A549 (cell line): Measurements from ENCODE around the gene MUC5AC. TPM values are rescaled to one million over a fixed set of nuclear protein-coding genes. Genes with fewer than 3 reads are reported as not detected.

Source experiments
- ATAC-seq, 2 experiments: fragments of 200-7000 bp in 1 of 2; fragments of >200 bp in 1 of 2; cut with Nextera tagmentation in 1 of 2; cut with Tn5 transposase in 1 of 2; 3 replicates each; pipeline versions ENCODE4 v1.8.0 to v1.9.1; 2018 to 2020; ENCODE audit warnings: mild to moderate bottlenecking in 1 of 2, moderate library complexity in 1 of 2
- CTCF ChIA-PET: fragments of 300-600 bp; sonication (Branson Sonifier 250); formaldehyde crosslinking; extraction: SDS; loops from one replicate; lab custom pipeline; 2021; ENCODE audit warnings: antibody characterized with exemption, inconsistent platforms; lab: Yijun Ruan, JAX
- POLR2A ChIA-PET: fragments of 350-600 bp; formaldehyde crosslinking; extraction: SDS; loops from one replicate; lab custom pipeline; 2021; ENCODE audit warnings: antibody characterized with exemption, inconsistent platforms; lab: Yijun Ruan, JAX
- DNase-seq, 2 experiments: peaks; one replicate each; pipeline versions ENCODE4 v3.0.0 to v3.0.0-alpha.2; 2011 to 2016; ENCODE audit warnings: low read depth in 1 of 2, low spot score in 1 of 2
- FAIRE-seq: peaks from 2 replicates; lab custom pipeline; 2011; peaks lifted over from hg19 to GRCh38; lab: Jason Lieb, UNC
- H3K27ac ChIP-seq, 2 experiments: fragments of >200 bp; sonication (Bioruptor Twin); formaldehyde crosslinking; 3 replicates each; pipeline ENCODE4 v1.5.1; 2016 to 2017
- H3K4me1 ChIP-seq: fragments of >200 bp; sonication (Bioruptor Twin); formaldehyde crosslinking; 3 replicates; pipeline ENCODE4 v1.6.1; 2016
- H3K4me2 ChIP-seq: fragments of >200 bp; sonication (Bioruptor Twin); formaldehyde crosslinking; 3 replicates; pipeline ENCODE4 v1.6.1; 2016
- H3K4me3 ChIP-seq: fragments of >200 bp; sonication (Bioruptor Twin); formaldehyde crosslinking; 3 replicates; pipeline ENCODE4 v1.5.1; 2016
- H3K9me3 ChIP-seq: fragments of >200 bp; sonication (Bioruptor Twin); formaldehyde crosslinking; 3 replicates; pipeline ENCODE4 v1.6.1; 2016
- CHD4 ChIP-seq: fragments of 200-600 bp; sonication (generic); IDR thresholded peaks from 2 replicates; pipeline ENCODE4 v1.6.1; 2016; ENCODE audit warnings: antibody characterized with exemption, mild to moderate bottlenecking, borderline replicate concordance
- EHMT2 ChIP-seq: fragments of 200-600 bp; sonication (generic); IDR thresholded peaks from 2 replicates; pipeline ENCODE4 v1.6.1; 2016; ENCODE audit warnings: antibody characterized with exemption, low read depth, mild to moderate bottlenecking, moderate library complexity
- EP300 ChIP-seq, 2 experiments: fragments of >200 bp; sonication (Bioruptor Twin); formaldehyde crosslinking; IDR thresholded peaks; 2 replicates in 1 of 2; 3 replicates in 1 of 2; pipeline ENCODE4 v1.6.1; 2016 to 2017
- ESRRA ChIP-seq: fragments of 150-350 bp; IDR thresholded peaks from 2 replicates; pipeline ENCODE4 v1.6.1; 2014; ENCODE audit warnings: mild to moderate bottlenecking, low read length, borderline replicate concordance
- FOSB ChIP-seq: fragments of 250-450 bp; sonication (Bioruptor Pico); IDR thresholded peaks from 2 replicates; pipeline ENCODE4 v1.5.0; 2020; ENCODE audit warnings: mild to moderate bottlenecking, moderate library complexity
- HES2 ChIP-seq: fragments of >200 bp; sonication (Bioruptor Twin); formaldehyde crosslinking; IDR thresholded peaks from 2 replicates; pipeline ENCODE4 v1.6.1; 2016
- HEYL ChIP-seq: fragments of 250-450 bp; sonication (Bioruptor Pico); IDR thresholded peaks from 2 replicates; pipeline ENCODE4 v1.8.0; 2021; ENCODE audit warnings: mild to moderate bottlenecking, moderate library complexity
- HOXB13 ChIP-seq: fragments of 250-450 bp; sonication (Bioruptor Pico); IDR thresholded peaks from 2 replicates; pipeline ENCODE4 v1.5.0; 2020; ENCODE audit warnings: low read depth, mild to moderate bottlenecking, moderate library complexity
- KDM1A ChIP-seq: fragments of 200-600 bp; sonication (generic); IDR thresholded peaks from 2 replicates; pipeline ENCODE4 v1.6.1; 2016; ENCODE audit warnings: low read depth, mild to moderate bottlenecking
- KDM5A ChIP-seq: fragments of 200-600 bp; sonication (generic); IDR thresholded peaks from 2 replicates; pipeline ENCODE4 v1.6.1; 2016; ENCODE audit warnings: antibody characterized with exemption, mild to moderate bottlenecking
- MAFK ChIP-seq: fragments of 450-650 bp; IDR thresholded peaks from 2 replicates; pipeline ENCODE4 v1.6.1; 2014; ENCODE audit not compliant: partially characterized antibody
- MAZ ChIP-seq: fragments of 150-350 bp; IDR thresholded peaks from 2 replicates; pipeline ENCODE4 v1.6.1; 2014; ENCODE audit warnings: antibody characterized with exemption, low read depth, low read length, borderline replicate concordance
- NFE2L2 ChIP-seq: fragments of 150-350 bp; conservative IDR thresholded peaks from 2 replicates; pipeline ENCODE4 v1.6.1; 2014; ENCODE audit warnings: low read length
- PHF8 ChIP-seq: fragments of 200-600 bp; sonication (generic); IDR thresholded peaks from 2 replicates; pipeline ENCODE4 v1.6.1; 2016; ENCODE audit warnings: low read depth, mild to moderate bottlenecking, antibody characterized with exemption, moderate library complexity, borderline replicate concordance
- POLR2A ChIP-seq: IDR thresholded peaks from 2 replicates; pipeline ENCODE4 v1.6.1; 2012; ENCODE audit warnings: mild to moderate bottlenecking, low read length
- POLR2AphosphoS2 ChIP-seq: conservative IDR thresholded peaks from 2 replicates; pipeline ENCODE4 v1.6.1; 2012; ENCODE audit warnings: low read length, improper control_type of control experiment, inconsistent platforms
- RAD21 ChIP-seq, 2 experiments: fragments of >200 bp in 1 of 2; sonication (Bioruptor Twin) in 1 of 2; formaldehyde crosslinking in 1 of 2; IDR thresholded peaks in 1 of 2; conservative IDR thresholded peaks in 1 of 2; 2 replicates in 1 of 2; 3 replicates in 1 of 2; pipeline ENCODE4 v1.6.1; 2012 to 2018; ENCODE audit warnings: inconsistent platforms in 1 of 2
- TFCP2L1 ChIP-seq: fragments of 250-450 bp; sonication (Bioruptor Pico); IDR thresholded peaks from 2 replicates; pipeline ENCODE4 v1.5.0; 2021; ENCODE audit warnings: mild to moderate bottlenecking
- TP53 ChIP-seq: fragments of 250-450 bp; sonication (Bioruptor Pico); IDR thresholded peaks from 2 replicates; pipeline ENCODE4 v1.5.0; 2021; ENCODE audit warnings: mild to moderate bottlenecking, moderate library complexity
- ZNF302 ChIP-seq: fragments of 250-450 bp; sonication (Bioruptor Pico); IDR thresholded peaks from 2 replicates; pipeline ENCODE4 v1.9.0; 2021; ENCODE audit warnings: inconsistent platforms, mild to moderate bottlenecking, moderate library complexity
- WGBS: methylation state at CpG from one replicate; pipeline ENCODE4 v1.1.6; 2017; ENCODE audit errors: missing lambda C conversion rate; 5-methylcytosine and 5-hydroxymethylcytosine counted together
- polyA plus RNA-seq, 4 experiments: library from polyadenylated mRNA; depleted of rRNA in 3 of 4; stranded (reverse); fragments of >200 nt; fragmentation: RNase III in 1 of 4; extraction: RNeasy Plus Mini Kit Qiagen cat#74134 plus additional on column Dnase treatment in 1 of 4; gene quantifications; 2 replicates in 3 of 4; 3 replicates in 1 of 4; pipeline ENCODE4 v1.2.3, GENCODE V29; 2011 to 2017
- TF ChIP-seq, protein P1 (sequence below): IDR thresholded peaks from 2 replicates; pipeline ENCODE4 v1.6.1; 2012

MUC5AC gene
- polyA plus RNA-seq, 2 of the 4 experiments (the other 2 are of a cell fraction): 0.18 to 7.4 TPM

DNA sequence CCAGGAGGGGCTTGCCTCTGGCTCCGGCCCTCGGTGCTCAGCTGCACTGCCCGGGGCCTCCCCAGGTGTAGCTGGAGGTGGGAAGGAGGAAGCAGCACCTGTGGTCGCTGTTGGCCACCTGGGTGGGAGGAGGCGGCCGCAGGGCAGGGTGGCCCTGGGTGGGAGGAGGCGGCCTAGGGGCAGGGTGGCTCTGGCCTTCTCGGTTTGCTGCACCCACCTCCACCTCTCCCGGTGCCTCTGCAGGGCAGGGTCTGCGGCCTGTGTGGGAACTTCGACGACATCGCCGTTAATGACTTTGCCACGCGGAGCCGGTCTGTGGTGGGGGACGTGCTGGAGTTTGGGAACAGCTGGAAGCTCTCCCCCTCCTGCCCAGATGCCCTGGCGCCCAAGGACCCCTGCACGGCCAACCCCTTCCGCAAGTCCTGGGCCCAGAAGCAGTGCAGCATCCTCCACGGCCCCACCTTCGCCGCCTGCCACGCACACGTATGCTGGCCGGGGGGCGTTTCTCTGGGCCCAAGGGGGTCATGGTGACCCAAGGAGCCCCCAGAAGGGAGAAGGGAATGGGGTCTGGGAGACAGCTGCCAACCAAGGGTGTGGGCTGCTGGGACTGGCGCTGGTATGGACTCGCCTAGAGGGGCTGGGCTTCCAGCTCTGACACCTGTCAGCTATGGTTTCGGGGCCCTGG lies 20.6 kb downstream of the MUC5AC start:
- no peak overlapping the region for H3K4me2 ChIP-seq
- no peak overlapping the region for H3K4me3 ChIP-seq
- no peak overlapping the region for H3K27ac ChIP-seq
- WGBS: 91% methylated on average over 22 of the region's 31 CpGs
- TF ChIP-seq FOSB (CRISPR knock-in tag) (no peak), TFCP2L1 (CRISPR knock-in tag) (no peak), KDM5A (no peak), POLR2AphosphoS2 (no peak)
- H3K4me1 ChIP-seq: no peaks in the 10 kb centered on the region
- DNase-seq: no peak
- ChIA-PET POLR2A (no interaction called here), CTCF (interaction anchor here (0.6 kb wide), 1 partner anchor 130 kb away, joined by 4 read pairs; no protein-coding TSS in a partner anchor)
- H3K9me3 ChIP-seq: no peaks in the 10 kb centered on the region
- ATAC-seq: no peak
- no peak for FAIRE-seq

DNA sequence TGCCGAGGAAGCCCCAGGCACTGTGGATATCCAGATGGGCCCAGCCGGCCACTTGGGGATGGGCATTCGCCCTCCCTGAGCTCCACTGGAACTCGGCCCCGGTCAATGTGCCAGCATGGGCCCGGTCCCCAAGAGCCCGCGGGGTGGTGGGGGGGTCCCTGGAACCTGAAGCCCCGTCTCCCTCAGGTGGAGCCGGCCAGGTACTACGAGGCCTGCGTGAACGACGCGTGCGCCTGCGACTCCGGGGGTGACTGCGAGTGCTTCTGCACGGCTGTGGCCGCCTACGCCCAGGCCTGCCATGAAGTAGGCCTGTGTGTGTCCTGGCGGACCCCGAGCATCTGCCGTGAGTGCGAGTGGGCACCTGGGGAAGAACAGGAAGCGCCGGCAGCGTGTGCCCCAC lies 21.2 kb downstream of the MUC5AC start:
- 94% methylated on average over 16 of the region's 29 CpGs for WGBS
- TF ChIP-seq ZNF302 (CRISPR knock-in tag) (no peak), POLR2A (no peak), MAFK (no peak), RAD21 (conservative IDR thresholded peaks at IDR 0.05 in 1 of 2, IDR thresholded peaks at IDR 0.05 in 1 of 2) (no peak), FOSB (CRISPR knock-in tag) (no peak), NFE2L2 (no peak), HES2 (no peak)
- TF ChIP-seq, protein P1, sequence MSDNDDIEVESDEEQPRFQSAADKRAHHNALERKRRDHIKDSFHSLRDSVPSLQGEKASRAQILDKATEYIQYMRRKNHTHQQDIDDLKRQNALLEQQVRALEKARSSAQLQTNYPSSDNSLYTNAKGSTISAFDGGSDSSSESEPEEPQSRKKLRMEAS: no peak
- ATAC-seq (no peak), DNase-seq (no peak), FAIRE-seq (no peak)
- ChIA-PET CTCF (interaction anchor here (0.9 kb wide), 1 partner anchor 61 kb away, joined by 3 read pairs; no protein-coding TSS in a partner anchor), POLR2A (no interaction called here)
- H3K4me3 ChIP-seq: no peak overlapping the region
- no peak overlapping the region for H3K4me2 ChIP-seq
- no peaks in the 10 kb centered on the region for H3K9me3 ChIP-seq
- no peaks in the 10 kb centered on the region for H3K4me1 ChIP-seq
- H3K27ac ChIP-seq: no peak overlapping the region

- ChIA-PET POLR2A (no interaction called here), CTCF (interaction anchor here (0.9 kb wide), 1 partner anchor 62 kb away, joined by 3 read pairs; no protein-coding TSS in a partner anchor)
- Histone ChIP-seq H3K27ac (no peak overlapping the region), H3K4me1 (no peaks in the 10 kb centered on the region), H3K4me3 (no peak overlapping the region), H3K9me3 (no peaks in the 10 kb centered on the region), H3K4me2 (no peak overlapping the region)
- no peak for FAIRE-seq
- no peak for DNase-seq
- ATAC-seq: no peak
- TF ChIP-seq EP300 (IDR thresholded peaks at IDR 0.05) (no peak), MAZ (no peak), HOXB13 (CRISPR knock-in tag) (no peak), KDM1A (no peak), CHD4 (no peak), TP53 (CRISPR knock-in tag) (no peak), HEYL (CRISPR knock-in tag) (no peak), TFCP2L1 (CRISPR knock-in tag) (no peak), ESRRA (no peak), HES2 (no peak), PHF8 (no peak), EHMT2 (no peak)
- TF ChIP-seq, all 56 proteins: peak for 0
- WGBS: 90% methylated on average over 17 of the region's 17 CpGs
Observed at GRCh38 chr11:1179641-1180040, 21.9 kb downstream of the MUC5AC start.
